Ecto neural progenitor cell (in vitro differentiated cells): ENCODE measurements around the gene CLC.
"Not testable (repeated sequence)": the region's sequence is repeated elsewhere in the genome, so short reads cannot be mapped to it uniquely, and the experiment has no call there.

ENCODE experiments used
- DNase-seq: peaks from one replicate; pipeline ENCODE4 v3.0.0-alpha.2; 2018; ENCODE audit warnings: low spot score

Gene CLC

DNA sequence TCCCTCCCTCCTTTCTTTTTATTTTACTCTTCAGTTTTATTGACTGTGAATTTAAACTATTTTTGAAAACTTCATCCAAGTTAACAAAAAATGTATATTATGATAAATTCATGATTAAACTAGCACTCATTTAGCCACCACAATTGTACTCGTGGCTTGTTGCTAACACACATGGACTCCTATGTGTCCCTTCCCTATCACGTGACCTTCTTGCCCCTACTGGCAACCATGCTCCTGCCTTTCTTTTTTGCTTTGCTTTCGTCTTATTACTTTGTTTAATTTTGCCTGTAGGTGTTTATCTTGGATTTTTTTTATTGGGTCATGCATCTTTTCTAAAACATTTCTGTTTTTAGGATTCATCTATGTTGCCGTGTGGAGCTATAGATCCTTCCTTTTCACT, 8.2 kb downstream of the CLC start:
- DNase-seq: no peak

- DNase-seq: no peak
Observed at GRCh38 chr19:39728040-39728439, 9.8 kb downstream of the CLC start.

GRCh38 chr19:39727070-39727800, 10.6 kb downstream of the CLC start:
- no peak for DNase-seq

- DNase-seq: no peak
Observed at GRCh38 chr19:39725995-39726394, 11.8 kb downstream of the CLC start.

DNA sequence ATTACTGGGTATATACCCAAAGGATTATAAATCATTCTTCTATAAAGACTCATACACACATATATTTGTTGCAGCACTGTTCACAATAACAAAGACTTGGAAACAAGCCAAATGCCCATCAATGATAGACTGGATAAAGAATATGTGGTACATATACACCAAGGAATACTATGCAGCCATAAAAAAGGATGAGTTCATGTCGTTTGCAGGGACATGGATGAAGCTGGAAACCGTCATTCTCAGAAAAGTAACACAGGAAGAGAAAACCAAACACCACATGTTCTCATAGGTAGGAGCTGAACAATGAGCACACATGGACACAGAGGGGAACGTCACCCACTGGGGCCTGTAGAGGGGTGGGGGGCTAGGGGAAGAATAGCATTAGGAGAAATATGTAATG, 17.7 kb downstream of the CLC start:
- DNase-seq: not testable (repeated sequence)

DNA sequence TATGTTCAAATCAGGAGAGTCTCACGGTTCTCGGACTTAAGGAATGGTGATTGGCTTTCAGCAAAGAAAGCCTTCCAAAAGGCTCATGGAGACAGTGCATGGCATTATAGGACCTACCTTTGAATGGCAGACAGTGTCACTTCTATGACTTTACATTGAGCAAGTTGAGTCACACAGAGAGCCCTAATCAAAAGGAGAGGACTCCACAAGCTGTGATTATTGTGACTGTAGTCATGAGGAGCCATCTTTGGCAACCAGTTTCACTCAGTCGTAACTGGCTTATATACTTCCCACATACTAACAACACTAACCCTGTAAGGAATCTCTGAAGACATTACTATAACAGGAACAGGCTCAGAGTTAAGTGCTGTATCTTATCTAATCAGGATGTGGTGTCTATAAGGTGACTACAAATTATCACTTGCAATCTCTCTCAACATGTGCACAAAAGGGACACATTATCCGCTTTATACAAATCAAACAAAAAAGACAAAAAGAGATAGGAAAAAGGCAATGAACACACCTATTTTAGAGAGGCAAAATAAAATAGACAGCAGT, 27.4 kb downstream of the CLC start:
- no peak for DNase-seq

DNA sequence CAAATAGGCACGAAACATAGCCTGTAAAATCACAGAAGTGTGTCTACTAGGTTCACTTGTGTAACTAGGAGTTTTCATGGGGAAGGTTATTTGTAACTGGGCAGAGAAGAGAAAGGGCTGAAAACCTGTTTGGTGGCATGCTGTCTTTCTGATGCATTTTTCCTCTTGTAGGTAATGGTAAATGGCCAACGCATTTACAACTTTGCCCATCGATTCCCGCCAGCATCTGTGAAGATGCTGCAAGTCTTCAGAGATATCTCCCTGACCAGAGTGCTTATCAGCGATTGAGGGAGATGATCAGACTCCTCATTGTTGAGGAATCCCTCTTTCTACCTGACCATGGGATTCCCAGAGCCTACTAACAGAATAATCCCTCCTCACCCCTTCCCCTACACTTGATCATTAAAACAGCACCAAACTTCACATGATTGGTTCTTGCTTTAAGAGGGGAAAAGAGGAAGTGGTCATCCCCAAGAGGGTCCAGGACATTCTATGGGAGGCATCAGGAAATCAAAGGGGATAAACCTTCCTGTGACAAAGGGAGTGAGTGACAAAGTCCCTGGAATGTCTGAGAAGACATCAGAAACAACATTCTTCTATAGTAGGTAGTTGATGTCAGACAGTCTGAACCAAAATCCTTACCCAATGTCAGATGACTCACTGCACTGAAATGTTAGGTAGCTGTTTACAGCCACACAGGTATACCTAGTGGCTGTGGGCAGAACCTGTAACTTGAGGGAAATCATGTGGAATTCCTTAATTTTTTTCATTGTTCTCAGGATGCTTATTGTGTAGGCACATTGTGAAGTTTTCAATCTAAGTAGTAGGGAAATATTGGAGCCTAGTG, 28.6 kb downstream of the CLC start:
- DNase-seq: no peak

- DNase-seq: no peak
Observed at GRCh38 chr19:39708594-39708993, 29.2 kb downstream of the CLC start.

- no peak for DNase-seq
Observed at GRCh38 chr19:39705578-39706188, 32.1 kb downstream of the CLC start.

DNA sequence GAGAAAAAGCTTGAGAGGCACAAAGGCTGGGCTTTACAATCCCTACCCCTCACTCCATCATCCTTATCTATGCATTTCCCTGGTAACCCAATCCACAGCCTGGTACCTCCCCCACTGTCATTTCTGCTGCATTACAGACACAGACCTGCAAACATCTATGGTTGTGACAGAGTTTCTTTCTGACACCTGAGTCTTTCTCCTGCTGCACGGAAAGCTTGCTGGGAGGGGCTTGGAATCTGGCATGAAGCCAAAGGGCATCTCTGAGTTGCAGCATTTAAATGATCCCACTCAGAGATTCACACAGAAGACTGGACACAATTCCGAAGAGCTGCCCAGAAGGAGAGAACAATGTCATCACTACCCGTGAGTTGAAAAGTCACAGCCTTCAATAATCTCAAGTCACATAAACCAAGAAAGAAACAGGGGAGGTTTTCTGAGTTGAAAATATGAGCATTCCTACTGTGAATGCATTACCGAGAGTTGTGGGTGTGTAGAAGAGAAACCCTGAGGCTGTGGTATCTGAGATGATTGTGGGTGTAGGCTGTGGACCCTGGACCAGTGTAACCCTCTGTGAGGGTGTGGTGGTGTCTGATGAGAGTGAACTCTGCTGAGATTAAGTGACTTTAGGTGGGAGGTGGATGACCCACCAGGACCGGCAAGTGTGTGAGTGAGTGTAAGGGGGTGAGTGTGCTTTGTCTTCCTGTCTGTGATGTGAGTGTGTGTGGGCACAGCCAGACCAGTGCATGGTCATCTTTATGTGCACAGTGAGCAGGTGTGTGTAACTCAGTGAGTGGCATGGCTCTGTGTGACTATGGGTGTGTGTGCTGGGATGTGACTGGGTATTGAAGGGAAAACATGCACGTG, 33.4 kb downstream of the CLC start, which contains the start of gene LGALS14:
Gene LGALS14, plus strand, starts transcription at position 301 of the 864 bp plus-strand sequence. Its CDS starts 48 bp downstream, at position 349.
- no peak for DNase-seq

DNA sequence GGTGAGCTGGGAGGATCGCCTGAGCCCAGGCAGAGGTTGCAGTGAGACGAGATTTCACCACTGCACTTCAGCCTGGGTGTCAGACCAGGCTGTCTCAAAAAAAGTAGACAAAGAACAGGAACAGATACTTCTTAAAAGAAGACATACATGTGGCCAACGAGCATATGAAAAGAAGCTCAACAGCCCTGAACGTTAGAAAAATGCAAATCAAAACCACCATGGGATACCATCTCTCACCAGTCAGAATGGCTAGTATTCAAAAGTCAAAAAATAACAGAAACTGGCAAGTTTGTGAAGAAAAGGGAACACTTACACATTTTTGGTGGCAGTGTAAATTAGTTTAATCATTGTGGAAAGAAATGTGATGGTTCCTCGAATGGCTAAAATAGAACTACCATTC, 36.5 kb downstream of the CLC start:
- DNase-seq: no peak

DNA sequence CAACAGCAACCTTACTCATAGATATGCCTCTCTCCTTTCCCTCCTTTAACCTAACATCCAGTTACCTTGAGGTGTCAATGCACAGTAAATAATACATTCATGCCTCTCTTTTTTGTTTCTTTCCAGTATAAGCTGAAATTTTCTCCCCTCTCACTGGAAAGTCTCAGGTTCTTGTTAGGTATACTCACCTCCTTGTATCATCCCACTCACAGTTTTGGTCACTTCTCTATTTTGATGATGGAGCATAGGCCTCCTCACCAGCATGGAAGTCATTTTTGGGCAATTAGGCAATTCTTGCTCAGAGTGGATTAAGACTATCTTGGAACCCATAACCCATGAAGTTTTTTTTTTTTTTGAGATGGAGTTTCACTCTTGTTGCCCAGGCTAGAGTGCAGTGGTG, 39.3 kb downstream of the CLC start:
- DNase-seq: no peak

GRCh38 chr19:39696387-39696786, 41.4 kb downstream of the CLC start:
- DNase-seq: no peak

DNA sequence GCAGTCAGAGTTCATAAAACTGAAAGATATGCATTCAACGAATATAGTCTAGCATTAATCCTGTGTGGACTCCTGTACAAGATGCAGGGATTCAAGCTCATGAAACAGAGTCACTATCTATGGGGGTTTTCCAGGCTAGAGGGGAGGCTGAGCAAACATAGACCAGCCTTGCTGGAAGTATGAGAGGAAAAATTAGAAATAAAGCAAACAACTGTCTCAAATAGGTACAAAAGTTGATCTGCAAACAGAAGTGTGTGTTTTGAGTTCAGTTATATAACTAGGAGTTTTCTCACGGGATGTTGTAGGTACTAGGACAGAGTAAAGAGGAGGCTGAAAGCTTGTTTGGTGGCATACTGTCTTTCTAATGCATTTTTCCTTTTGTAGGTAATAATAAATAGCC, 42.1 kb downstream of the CLC start:
- DNase-seq: no peak

DNA sequence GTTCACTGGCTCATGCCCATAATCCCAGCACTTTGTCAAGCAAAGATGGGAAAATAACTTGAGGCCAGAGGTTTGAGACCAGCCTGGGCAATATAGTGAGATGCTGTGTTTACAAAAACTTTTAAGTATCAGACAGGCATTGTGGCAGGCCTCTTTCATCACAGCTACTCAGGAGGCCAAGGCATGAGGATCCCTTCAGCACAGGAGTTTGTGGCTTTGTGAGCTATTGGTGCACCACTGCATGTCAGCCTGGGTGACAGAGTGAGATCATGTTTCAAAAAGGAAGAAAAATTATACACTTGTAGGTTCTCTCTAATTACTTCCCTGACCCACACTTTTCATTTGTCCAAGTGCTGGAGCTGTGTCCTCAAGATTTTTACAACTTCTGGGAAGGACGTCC, 45.0 kb downstream of the CLC start:
- DNase-seq: no peak

GRCh38 chr19:39692166-39692565, 45.7 kb downstream of the CLC start:
- no peak for DNase-seq

DNA sequence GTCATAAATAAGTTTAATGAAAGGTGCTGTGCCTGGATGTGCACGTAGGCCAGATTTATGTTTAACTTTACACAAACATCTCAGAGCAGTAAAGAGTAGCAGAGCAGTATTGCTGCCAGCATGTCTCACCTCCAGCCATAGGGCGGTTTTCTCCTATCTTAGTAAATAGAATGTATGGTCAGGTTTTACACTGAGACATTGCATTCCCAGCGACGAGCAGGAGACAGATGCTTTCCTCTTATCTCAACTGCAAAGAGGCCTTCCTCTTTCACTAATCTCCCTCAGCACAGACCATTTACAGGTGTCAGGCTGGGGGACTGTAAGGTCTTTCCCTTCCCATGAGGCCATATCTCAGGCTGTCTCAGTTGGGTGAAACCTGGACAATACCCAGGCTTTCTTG, 49.2 kb downstream of the CLC start:
- not testable (repeated sequence) for DNase-seq

- no peak for DNase-seq
Observed at GRCh38 chr19:39686739-39687138, 51.1 kb downstream of the CLC start.

- no peak for DNase-seq
Observed at GRCh38 chr19:39684267-39684666, 53.6 kb downstream of the CLC start.

DNA sequence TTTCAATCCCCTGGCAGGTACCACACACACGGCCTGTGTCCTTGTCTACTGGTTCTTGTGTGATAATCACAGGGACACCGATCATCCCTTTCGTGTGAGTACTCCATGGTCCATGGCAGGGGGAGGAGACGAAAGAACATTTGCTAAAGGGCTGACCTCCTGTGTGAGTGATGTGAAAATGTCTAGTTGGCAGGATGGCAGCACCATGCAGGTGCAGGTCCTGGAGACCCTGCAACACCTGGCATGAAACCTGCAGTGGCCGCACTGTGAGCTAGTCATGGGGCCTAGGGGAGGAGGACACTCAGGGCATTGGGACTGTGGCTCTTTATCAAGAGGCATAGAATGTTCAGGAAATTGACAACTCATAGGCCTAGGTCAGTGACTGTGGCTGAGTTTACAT, 56.4 kb downstream of the CLC start:
- DNase-seq: no peak
